Choroid plexus epithelial cell (primary cell): ENCODE measurements around the gene FAM186B.
"Not testable (repeated sequence)": the region's sequence is repeated elsewhere in the genome, so short reads cannot be mapped to it uniquely, and the experiment has no call there.

ENCODE experiments used
- DNase-seq: peaks from one replicate; pipeline ENCODE4 v3.0.0-alpha.2; 2010; ENCODE audit warnings: low read depth
- H3K4me3 ChIP-seq: 2 replicates; pipeline ENCODE4 v1.5.1; 2011; ENCODE audit warnings: low read depth, mild to moderate bottlenecking, control low read depth, low read length, moderate library complexity
- CTCF ChIP-seq: conservative IDR thresholded peaks from 2 replicates; pipeline ENCODE4 v1.5.1; 2011; ENCODE audit warnings: low read depth, mild to moderate bottlenecking, control low read depth, inconsistent platforms, low read length, moderate library complexity

FAM186B gene

DNA sequence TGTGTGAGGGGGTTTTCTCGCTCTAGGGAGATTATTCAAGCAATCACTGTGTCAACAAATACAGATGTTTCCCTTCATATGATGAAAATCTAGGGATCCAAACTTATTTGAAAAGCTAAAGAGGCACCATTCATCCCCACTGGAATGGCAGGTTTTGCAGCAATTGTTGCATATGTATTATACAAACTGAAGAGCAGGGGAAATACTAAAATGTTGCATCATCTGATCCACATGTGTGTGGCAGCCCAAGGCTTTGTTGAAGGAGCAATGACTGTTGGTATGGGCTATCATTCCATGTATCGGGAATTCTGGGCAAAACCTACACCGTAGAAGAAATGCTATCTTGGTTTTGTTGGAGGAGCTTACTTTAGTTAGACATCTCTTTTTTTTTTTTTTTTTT, 13.8 kb upstream of the FAM186B start:
- DNase-seq: peak; percentile 16
- H3K4me3 ChIP-seq: no peak overlapping the region
- TF ChIP-seq CTCF: no peak

GRCh38 chr12:49618576-49618975, 13.1 kb upstream of the FAM186B start:
- no peak for TF ChIP-seq CTCF
- DNase-seq: no peak
- H3K4me3 ChIP-seq: no peak overlapping the region

GRCh38 chr12:49616533-49617219, 11.2 kb upstream of the FAM186B start:
- H3K4me3 ChIP-seq: no peak overlapping the region
- no peak for TF ChIP-seq CTCF
- no peak for DNase-seq

GRCh38 chr12:49615725-49616124, 10.3 kb upstream of the FAM186B start:
- peak; percentile 27 for DNase-seq
- H3K4me3 ChIP-seq: no peak overlapping the region
- TF ChIP-seq CTCF: no peak

DNA sequence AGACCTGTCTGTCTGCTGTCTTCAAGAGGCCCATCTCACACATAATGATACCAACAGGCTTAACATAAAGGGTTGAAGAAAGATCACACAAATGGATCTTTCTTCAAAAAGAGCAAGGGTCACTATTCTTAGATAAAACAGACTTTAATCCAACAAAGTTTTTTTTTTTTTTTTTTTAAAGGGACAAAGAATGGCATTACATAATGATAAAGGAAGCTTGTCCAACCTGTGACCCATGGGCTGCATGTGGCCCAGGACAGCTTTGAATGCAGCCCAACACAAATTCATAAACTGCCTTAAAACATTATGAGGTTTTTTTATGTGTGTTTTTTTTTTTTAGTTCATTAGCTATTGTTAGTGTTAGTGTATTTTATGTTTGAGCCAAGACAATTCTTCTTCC, 6.8 kb upstream of the FAM186B start:
- DNase-seq: no peak
- no peak for TF ChIP-seq CTCF
- H3K4me3 ChIP-seq: no peak overlapping the region

DNA sequence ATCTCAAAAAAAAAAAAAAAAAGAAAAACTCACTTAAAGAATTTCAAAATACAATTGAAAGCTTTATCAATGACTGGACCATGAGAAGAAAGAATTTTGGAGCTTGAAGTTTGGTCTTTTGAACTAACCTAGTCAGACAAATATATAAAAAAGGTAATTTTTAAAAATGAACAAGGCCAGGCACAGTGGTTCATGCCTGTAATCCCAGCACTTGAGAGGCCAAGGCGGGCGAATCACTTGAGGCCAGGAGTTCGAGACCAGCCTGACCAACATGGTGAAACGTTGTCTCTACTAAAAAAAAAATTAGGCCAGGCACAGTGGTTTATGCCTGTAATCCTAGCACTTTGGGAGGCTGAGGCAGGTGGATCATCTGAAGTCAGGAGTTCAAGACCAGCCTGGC, 5.3 kb upstream of the FAM186B start:
- not testable (repeated sequence) for H3K4me3 ChIP-seq, DNase-seq

GRCh38 chr12:49609875-49610154, 4.4 kb upstream of the FAM186B start:
- H3K4me3 ChIP-seq: no peak overlapping the region
- TF ChIP-seq CTCF: peak; percentile 15
- peak; percentile 30 for DNase-seq
